Body of pancreas (tissue), 4 donors: ENCODE data around the gene FSCB. TPM values are rescaled to one million over a fixed set of nuclear protein-coding genes. Genes with fewer than 3 reads are reported as not detected.

Source experiments
- ATAC-seq: fragments of 150-250 bp; one replicate; pipeline ENCODE4 v1.9.1; 2016
- DNase-seq, 4 donors: peaks; one replicate each; pipeline ENCODE4 v3.0.0-alpha.2; 2019
- H3K27ac ChIP-seq, 4 donors: fragments of 200-600 bp; sonication (generic); 1 replicate in 3 of 4; 2 replicates in 1 of 4; pipeline versions ENCODE4 v1.5.1 to v1.6.1; 2016 to 2019; ENCODE audit warnings: mild to moderate bottlenecking in 1 of 4, mixed read lengths in 1 of 4, moderate library complexity in 1 of 4
- H3K27me3 ChIP-seq, 2 donors: fragments of 200-600 bp; sonication (generic); one replicate each; pipeline ENCODE4 v1.6.0; 2016; ENCODE audit warnings: mild to moderate bottlenecking in 1 of 2
- H3K36me3 ChIP-seq, 2 donors: fragments of 200-600 bp; sonication (generic); replicated peaks in 1 of 2; 2 replicates each; pipeline ENCODE4 v1.5.1; 2016; ENCODE audit warnings: low read depth in 2 of 2; ENCODE audit not compliant: insufficient read depth in 1 of 2
- H3K4me1 ChIP-seq: fragments of 200-600 bp; sonication (generic); one replicate; pipeline ENCODE4 v1.6.0; 2016
- H3K4me3 ChIP-seq, 2 donors: fragments of 200-600 bp; sonication (generic); 1 replicate in 1 of 2; 2 replicates in 1 of 2; pipeline ENCODE4 v1.5.1; 2016 to 2019
- H3K9me3 ChIP-seq, 3 donors: fragments of 200-600 bp; sonication (generic); 1 replicate in 2 of 3; 2 replicates in 1 of 3; pipeline ENCODE4 v1.5.1; 2016
- POLR2A ChIP-seq, 3 donors: fragments of 450-650 bp; IDR thresholded peaks; one replicate each; pipeline ENCODE4 v1.6.1; 2016; ENCODE audit warnings: antibody characterized with exemption in 3 of 3, mild to moderate bottlenecking in 2 of 3
- WGBS, 2 donors: methylation state at CpG; one replicate each; pipeline ENCODE4 v1.1.5; 2017; 5-methylcytosine and 5-hydroxymethylcytosine counted together
- intact Hi-C: fragments of 100-400 bp; cut with DNase I; formaldehyde crosslinking; loops from one replicate; pipeline ENCODE4 v1.15.1; 2023
- total RNA-seq, 2 donors: library from RNA; depleted of rRNA; stranded (reverse); fragments of >200 nt; gene quantifications; one replicate each; pipeline ENCODE4 v1.1.0, GENCODE V29; 2016
- TF ChIP-seq, protein P1 (sequence below), 7 experiments: fragments of 450-650 bp in 4 of 7; fragments of 200-600 bp in 3 of 7; sonication (generic) in 3 of 7; IDR thresholded peaks; one replicate each; pipeline ENCODE4 v1.5.1; 2016 to 2019; ENCODE audit warnings: antibody characterized with exemption in 7 of 7

FSCB gene, protein sequence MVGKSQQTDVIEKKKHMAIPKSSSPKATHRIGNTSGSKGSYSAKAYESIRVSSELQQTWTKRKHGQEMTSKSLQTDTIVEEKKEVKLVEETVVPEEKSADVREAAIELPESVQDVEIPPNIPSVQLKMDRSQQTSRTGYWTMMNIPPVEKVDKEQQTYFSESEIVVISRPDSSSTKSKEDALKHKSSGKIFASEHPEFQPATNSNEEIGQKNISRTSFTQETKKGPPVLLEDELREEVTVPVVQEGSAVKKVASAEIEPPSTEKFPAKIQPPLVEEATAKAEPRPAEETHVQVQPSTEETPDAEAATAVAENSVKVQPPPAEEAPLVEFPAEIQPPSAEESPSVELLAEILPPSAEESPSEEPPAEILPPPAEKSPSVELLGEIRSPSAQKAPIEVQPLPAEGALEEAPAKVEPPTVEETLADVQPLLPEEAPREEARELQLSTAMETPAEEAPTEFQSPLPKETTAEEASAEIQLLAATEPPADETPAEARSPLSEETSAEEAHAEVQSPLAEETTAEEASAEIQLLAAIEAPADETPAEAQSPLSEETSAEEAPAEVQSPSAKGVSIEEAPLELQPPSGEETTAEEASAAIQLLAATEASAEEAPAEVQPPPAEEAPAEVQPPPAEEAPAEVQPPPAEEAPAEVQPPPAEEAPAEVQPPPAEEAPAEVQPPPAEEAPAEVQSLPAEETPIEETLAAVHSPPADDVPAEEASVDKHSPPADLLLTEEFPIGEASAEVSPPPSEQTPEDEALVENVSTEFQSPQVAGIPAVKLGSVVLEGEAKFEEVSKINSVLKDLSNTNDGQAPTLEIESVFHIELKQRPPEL
- total RNA-seq: under 1 TPM in 1 of 2 donors, not detected in 1; under 0.01 TPM

DNA sequence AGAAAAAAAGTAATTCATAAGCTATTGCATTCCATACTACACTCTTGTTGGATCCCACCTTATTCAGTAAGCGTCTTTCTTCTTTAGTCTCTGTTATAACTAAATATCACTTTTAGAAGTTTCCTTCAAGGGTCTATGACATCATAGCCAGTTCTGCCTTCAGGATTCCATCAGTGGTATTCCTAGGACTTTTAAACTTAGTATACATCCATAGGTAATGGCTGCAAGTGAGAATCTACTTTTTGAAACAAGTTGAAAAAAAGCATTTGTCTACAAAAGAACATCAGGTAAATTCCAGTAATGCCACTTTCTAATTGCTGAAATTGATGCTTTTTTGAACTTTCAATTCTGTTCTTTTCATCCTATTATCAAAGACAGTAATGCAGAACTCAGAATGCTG, at the start of gene FSCB:
Gene FSCB (minus strand): TSS at position 101 of the 400 bp plus-strand sequence. CDS start 296 bp downstream, outside the sequence.
- 77 to 80% methylated on average over 1 of the region's 1 CpG for WGBS, 2 donors
- Histone ChIP-seq H3K27ac (no peak within 1 kb of the TSS), H3K4me1 (no peaks in the 10 kb centered on the region), H3K27me3 (no peaks in the 10 kb centered on the region), H3K9me3 (no peaks in the 10 kb centered on the region), H3K4me3 (no peak within 1 kb of the TSS), H3K36me3 (no peaks in the 10 kb centered on the region)
- DNase-seq (no peak), ATAC-seq (no peak)
- intact Hi-C loops: no loop called here
- TF ChIP-seq, protein P1, sequence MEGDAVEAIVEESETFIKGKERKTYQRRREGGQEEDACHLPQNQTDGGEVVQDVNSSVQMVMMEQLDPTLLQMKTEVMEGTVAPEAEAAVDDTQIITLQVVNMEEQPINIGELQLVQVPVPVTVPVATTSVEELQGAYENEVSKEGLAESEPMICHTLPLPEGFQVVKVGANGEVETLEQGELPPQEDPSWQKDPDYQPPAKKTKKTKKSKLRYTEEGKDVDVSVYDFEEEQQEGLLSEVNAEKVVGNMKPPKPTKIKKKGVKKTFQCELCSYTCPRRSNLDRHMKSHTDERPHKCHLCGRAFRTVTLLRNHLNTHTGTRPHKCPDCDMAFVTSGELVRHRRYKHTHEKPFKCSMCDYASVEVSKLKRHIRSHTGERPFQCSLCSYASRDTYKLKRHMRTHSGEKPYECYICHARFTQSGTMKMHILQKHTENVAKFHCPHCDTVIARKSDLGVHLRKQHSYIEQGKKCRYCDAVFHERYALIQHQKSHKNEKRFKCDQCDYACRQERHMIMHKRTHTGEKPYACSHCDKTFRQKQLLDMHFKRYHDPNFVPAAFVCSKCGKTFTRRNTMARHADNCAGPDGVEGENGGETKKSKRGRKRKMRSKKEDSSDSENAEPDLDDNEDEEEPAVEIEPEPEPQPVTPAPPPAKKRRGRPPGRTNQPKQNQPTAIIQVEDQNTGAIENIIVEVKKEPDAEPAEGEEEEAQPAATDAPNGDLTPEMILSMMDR (IDR thresholded peaks at IDR 0.05): no peak
- no peak for TF ChIP-seq POLR2A (IDR thresholded peaks at IDR 0.05)

DNA sequence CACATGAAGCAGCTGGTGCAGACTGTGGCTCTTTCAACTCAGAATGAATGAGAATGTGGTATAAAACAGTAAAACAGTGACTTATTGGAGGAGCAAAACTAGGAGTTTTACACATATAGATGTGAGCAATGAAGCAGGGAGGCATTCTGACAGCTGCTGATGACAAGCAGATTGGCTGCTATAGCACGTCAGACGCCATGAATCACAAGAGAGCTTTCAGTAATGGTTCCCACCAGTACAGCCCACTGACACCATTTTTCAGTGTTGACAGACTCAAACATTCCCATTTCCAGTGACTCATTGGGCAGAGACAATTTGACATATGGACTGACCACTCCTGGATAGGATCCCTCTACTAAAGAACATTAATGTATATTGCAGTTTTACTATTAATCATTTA, 24.6 kb upstream of the FSCB start:
- 55 to 61% methylated on average over 2 of the region's 2 CpGs for WGBS, 2 donors
- no peak for TF ChIP-seq POLR2A (IDR thresholded peaks at IDR 0.05)
- TF ChIP-seq, protein P1 (IDR thresholded peaks at IDR 0.05): no peak
- Histone ChIP-seq H3K4me1 (no peaks in the 10 kb centered on the region), H3K27me3 (no peaks in the 10 kb centered on the region), H3K4me3 (no peak overlapping the region), H3K36me3 (no peaks in the 10 kb centered on the region), H3K9me3 (no peaks in the 10 kb centered on the region), H3K27ac (no peak overlapping the region)
- DNase-seq (no peak), ATAC-seq (no peak)
- intact Hi-C loops: no loop called here

DNA sequence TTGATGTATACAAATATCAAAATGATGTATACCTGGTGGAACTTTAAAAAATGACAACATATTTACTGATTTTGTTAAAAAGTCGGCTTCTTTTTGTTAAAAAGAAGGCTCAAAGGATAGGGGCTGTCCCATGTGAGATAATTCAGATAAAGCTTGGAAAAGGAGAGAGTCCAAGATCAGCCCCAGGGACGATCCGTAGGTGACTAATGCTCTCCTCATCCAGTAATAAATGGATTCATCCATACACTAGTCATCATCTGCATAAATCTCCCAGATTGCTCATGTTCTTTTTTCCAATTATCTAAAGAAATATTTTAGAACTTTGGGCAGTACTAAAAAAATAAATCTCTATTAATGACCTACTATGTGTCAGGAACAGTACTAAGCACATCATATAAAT, 23.4 kb upstream of the FSCB start:
- Histone ChIP-seq H3K36me3 (no peaks in the 10 kb centered on the region), H3K27me3 (no peaks in the 10 kb centered on the region), H3K27ac (no peak overlapping the region), H3K4me3 (no peak overlapping the region), H3K4me1 (no peaks in the 10 kb centered on the region), H3K9me3 (no peaks in the 10 kb centered on the region)
- ATAC-seq: no peak
- intact Hi-C loops: no loop called here
- no peak for DNase-seq
- TF ChIP-seq POLR2A (IDR thresholded peaks at IDR 0.05): no peak
- TF ChIP-seq, protein P1 (IDR thresholded peaks at IDR 0.05): no peak
- WGBS, 2 donors: 64 to 67% methylated on average over 3 of the region's 3 CpGs

DNA sequence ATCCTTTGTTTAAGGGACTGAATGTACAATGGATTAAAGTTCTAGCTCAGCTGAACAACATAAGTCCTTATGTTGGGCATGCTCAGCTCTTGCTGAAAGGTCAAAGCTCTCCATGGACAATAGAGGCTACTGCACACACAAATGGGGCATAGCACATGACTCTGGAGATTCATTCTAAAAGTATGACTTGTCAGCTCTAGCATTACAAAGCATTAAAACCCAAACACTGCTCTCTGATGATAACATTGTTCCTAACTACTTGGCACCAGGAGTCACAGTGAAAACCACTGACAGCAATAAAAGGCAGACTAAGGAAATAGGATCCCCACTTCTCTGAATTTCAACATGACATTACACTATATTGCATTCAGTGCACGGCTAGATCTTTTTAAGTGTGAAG, 21.9 kb upstream of the FSCB start:
- 19 to 57% methylated on average over 1 of the region's 1 CpG for WGBS, 2 donors
- H3K36me3 ChIP-seq: no peaks in the 10 kb centered on the region
- TF ChIP-seq, protein P1 (IDR thresholded peaks at IDR 0.05): no peak
- TF ChIP-seq POLR2A (IDR thresholded peaks at IDR 0.05): no peak
- H3K4me3 ChIP-seq: no peak overlapping the region
- DNase-seq (no peak), ATAC-seq (no peak)
- no peaks in the 10 kb centered on the region for H3K9me3 ChIP-seq
- no peaks in the 10 kb centered on the region for H3K4me1 ChIP-seq
- H3K27ac ChIP-seq: no peak overlapping the region
- intact Hi-C loops: no loop called here
- H3K27me3 ChIP-seq: no peaks in the 10 kb centered on the region
